GM12874 (cell line): ENCODE results near the gene LYRM1.

Experiments
- CTCF ChIP-seq: IDR thresholded peaks from 2 replicates; pipeline ENCODE4 v1.5.1; 2011; ENCODE audit warnings: low read depth, mild to moderate bottlenecking, control low read depth, low read length, moderate library complexity; ENCODE audit not compliant: insufficient read depth

The LYRM1 gene

DNA sequence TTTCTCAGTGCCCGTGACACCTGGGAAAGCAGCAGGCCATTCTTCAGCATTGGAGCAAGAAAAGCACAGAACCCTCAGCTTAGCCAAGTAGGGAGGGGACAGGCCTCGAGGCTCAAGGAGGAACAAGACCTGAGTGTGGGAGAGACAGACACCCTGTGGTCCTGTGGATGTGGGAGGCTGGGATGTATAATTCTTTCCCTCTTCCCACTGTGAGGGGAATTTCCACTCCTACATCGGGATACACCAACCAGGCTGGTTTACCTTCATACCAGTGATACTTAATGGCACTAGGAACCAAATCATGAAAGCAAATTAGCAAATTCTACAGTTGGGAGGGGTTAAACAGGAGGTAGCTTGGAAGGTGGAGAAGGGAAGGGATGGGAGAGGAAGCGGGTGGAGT, 41.7 kb downstream of the LYRM1 start:
- no peak for TF ChIP-seq CTCF

- no peak for TF ChIP-seq CTCF
Observed at GRCh38 chr16:20944861-20945574, 44.4 kb downstream of the LYRM1 start.

- no peak for TF ChIP-seq CTCF
Observed at GRCh38 chr16:20946015-20946629, 45.6 kb downstream of the LYRM1 start.

DNA sequence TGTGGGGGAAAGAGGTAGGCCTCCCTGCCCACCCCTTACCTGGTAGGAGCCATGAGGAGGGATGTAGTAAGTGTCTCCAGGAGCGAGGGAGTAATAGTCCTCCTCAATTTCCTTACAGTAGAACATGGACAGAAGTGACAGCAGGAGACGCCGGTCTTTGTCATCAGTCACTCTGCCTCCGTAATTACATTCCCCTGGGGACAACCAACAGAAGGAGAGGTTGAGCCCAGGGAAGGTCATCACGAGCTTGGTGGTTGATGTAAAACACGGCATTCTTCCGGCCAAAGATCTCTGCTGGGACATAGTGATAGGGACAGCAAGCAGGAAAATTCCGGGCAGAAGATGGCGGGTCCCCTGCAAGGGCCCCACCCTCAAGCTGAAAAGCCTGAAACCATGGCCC, 47.9 kb downstream of the LYRM1 start:
- no peak for TF ChIP-seq CTCF

GRCh38 chr16:20949660-20950059, 49.1 kb downstream of the LYRM1 start:
- no peak for TF ChIP-seq CTCF

GRCh38 chr16:20950294-20950693, 49.7 kb downstream of the LYRM1 start:
- no peak for TF ChIP-seq CTCF

DNA sequence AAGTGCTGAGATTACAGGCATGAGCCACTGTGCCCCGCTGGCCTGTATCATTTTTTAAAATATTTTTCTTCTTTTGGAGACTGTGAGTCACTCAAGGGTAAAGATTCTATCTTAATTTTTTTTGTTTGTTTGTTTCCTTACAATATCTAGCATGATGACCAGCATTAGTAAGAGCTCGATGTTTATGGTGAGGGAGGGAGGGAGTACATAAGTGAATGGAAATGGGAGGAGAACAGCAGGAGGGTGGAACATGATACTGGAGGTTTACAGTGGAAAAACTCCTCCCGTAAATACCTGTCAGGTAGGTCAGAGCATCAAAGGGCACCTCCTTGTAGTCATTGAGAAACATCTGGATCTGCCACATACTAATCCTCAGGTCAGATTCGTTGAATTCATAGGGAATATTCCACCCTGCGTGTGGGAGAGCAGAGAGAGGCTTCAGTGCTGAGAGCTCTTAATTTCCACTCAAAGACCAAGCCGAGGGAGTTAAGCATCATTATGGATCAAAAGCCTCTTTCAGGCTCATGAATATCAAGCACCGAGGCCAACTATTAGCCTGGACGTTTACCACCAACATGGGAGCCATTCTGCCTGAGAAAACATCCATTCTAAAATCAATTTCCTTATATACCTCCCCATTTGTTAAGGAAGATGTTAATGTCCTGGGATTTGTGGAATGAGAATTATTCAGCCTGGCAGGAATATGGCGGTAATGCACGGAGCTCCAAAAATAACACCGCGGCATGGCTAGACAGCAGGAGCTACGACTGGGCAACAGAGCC, 51.8 kb downstream of the LYRM1 start:
- no peak for TF ChIP-seq CTCF
